Germinal center (tissue), 1 donor: ENCODE measurements around the gene PPP1R3C.

Source experiments
- DNase-seq: peaks from one replicate; pipeline ENCODE4 v3.0.0; 2012; ENCODE audit warnings: mixed read lengths, low spot score

Gene PPP1R3C

GRCh38 chr10:91601212-91601611, 31.7 kb downstream of the PPP1R3C start:
- DNase-seq: no peak

- no peak for DNase-seq
Observed at GRCh38 chr10:91598211-91598977, 34.5 kb downstream of the PPP1R3C start.

GRCh38 chr10:91597197-91597881, 35.5 kb downstream of the PPP1R3C start:
- DNase-seq: no peak

GRCh38 chr10:91596825-91597196, 36.1 kb downstream of the PPP1R3C start:
- no peak for DNase-seq

GRCh38 chr10:91593834-91594233, 39.0 kb downstream of the PPP1R3C start:
- no peak for DNase-seq

- no peak for DNase-seq
Observed at GRCh38 chr10:91593366-91593765, 39.5 kb downstream of the PPP1R3C start.

GRCh38 chr10:91592266-91592975, 40.5 kb downstream of the PPP1R3C start:
- DNase-seq: no peak

GRCh38 chr10:91591797-91592174, 41.1 kb downstream of the PPP1R3C start:
- no peak for DNase-seq

GRCh38 chr10:91590904-91591796, 41.7 kb downstream of the PPP1R3C start:
- DNase-seq: no peak

GRCh38 chr10:91590142-91590903, 42.5 kb downstream of the PPP1R3C start:
- no peak for DNase-seq

- DNase-seq: no peak
Observed at GRCh38 chr10:91589658-91590035, 43.2 kb downstream of the PPP1R3C start.

GRCh38 chr10:91589015-91589657, 43.7 kb downstream of the PPP1R3C start:
- DNase-seq: no peak

GRCh38 chr10:91587710-91588638, 44.9 kb downstream of the PPP1R3C start:
- no peak for DNase-seq

GRCh38 chr10:91582153-91582554, 50.7 kb downstream of the PPP1R3C start:
- no peak for DNase-seq

- DNase-seq: no peak
Observed at GRCh38 chr10:91579329-91579985, 53.4 kb downstream of the PPP1R3C start.
